Memory B cell (primary cell): ENCODE results near the gene THY1.

Source experiments
- ATAC-seq: fragments of 150-1000 bp; cut with Tn5 transposase; 2 replicates; pipeline ENCODE4 v1.10.0; 2021; ENCODE audit warnings: low read depth, mild to moderate bottlenecking, moderate library complexity
- DNase-seq, 2 donors: peaks; one replicate each; pipeline ENCODE4 v3.0.0; 2022; ENCODE audit warnings: low spot score in 2 of 2
- H3K27ac Mint-ChIP-seq: one replicate; pipeline ENCODE4 v1.8.0; 2022; ENCODE audit warnings: mild to moderate bottlenecking, moderate library complexity, mixed read lengths
- H3K27me3 Mint-ChIP-seq: one replicate; pipeline ENCODE4 v1.8.0; 2022; ENCODE audit warnings: mixed read lengths
- H3K36me3 Mint-ChIP-seq: one replicate; pipeline ENCODE4 v1.8.0; 2022; ENCODE audit warnings: mild to moderate bottlenecking, mixed read lengths
- H3K4me1 Mint-ChIP-seq: one replicate; pipeline ENCODE4 v1.8.0; 2022; ENCODE audit warnings: mixed read lengths
- H3K4me3 Mint-ChIP-seq: one replicate; pipeline ENCODE4 v1.8.0; 2022; ENCODE audit warnings: mild to moderate bottlenecking, moderate library complexity, mixed read lengths
- H3K9me3 Mint-ChIP-seq: one replicate; pipeline ENCODE4 v1.8.0; 2022; ENCODE audit warnings: mixed read lengths

The THY1 gene

DNA sequence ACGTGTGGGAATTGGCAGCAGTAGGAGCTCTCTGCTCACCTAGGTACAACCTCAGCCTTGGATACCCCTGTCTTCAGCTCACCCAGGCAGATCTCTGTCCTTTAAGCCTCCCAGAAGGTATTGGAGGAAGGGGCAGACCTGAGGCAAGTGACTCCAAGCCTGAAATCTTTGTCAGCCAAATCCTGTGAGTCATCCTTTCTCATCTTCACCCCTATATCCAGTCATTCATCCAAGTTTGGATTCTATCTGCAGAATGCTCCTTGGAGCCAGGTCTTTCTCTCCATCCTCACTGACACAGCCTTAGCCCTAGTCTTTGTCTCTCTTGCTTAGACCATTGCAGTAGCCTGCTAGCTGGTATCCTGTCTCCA, 10.4 kb upstream of the THY1 start:
- H3K27me3 Mint-ChIP-seq = peaks cover 30% of the 10 kb centered on the region
- no peak overlapping the region for H3K4me3 Mint-ChIP-seq
- DNase-seq (no peak), ATAC-seq (no peak)
- H3K4me1 Mint-ChIP-seq = no peaks in the 10 kb centered on the region
- H3K9me3 Mint-ChIP-seq = peaks cover 6% of the 10 kb centered on the region
- H3K36me3 Mint-ChIP-seq = peaks cover 2% of the 10 kb centered on the region
- H3K27ac Mint-ChIP-seq = no peak overlapping the region

DNA sequence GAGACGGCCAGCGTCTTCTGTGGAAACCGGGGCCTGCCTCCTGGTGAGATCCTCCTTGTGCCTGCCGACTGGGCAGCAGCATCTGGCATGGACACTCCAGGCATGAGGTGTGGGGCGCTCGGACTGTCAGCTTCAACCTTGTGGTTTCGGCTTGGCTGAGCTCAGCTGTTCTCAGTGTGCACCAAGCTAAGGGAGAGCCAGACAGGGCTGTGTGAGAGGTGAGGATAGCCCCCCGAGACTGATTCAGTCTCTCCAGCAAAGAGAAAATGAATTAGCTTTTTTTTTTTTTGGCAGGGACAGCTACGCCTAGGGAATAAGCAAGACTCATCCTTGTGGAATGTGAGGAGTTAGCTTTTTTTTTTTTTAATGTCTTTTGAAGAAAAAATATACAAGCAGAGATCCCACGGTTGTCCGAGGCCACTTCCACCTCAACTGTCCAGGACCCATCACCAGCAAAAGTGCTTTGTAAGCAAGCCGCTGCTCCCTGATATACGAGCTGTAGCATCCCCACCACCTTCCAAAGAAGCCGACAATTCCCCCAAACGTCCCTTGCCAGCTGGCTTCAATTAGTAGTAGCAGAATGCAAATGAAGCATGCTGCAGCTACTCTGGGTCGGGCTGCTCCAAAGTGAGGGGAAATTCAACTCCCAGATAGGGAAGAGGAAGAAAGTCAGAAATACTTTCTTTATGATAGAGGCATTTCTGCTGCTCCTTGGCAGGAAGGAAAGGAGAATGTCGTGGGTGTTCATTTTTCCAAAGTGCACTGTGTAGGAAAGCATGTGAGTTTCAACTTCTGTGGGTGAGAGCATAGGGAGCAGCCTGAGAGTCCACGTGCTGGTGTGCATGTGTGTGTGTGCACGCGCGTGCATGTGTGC, 9.7 kb upstream of the THY1 start:
- ATAC-seq = no peak
- Mint-ChIP-seq H3K9me3 (peaks cover 6% of the 10 kb centered on the region), H3K36me3 (peaks cover 2% of the 10 kb centered on the region), H3K4me3 (no peak overlapping the region), H3K4me1 (no peaks in the 10 kb centered on the region), H3K27me3 (peaks cover 32% of the 10 kb centered on the region), H3K27ac (no peak overlapping the region)
- DNase-seq = no peak

DNA sequence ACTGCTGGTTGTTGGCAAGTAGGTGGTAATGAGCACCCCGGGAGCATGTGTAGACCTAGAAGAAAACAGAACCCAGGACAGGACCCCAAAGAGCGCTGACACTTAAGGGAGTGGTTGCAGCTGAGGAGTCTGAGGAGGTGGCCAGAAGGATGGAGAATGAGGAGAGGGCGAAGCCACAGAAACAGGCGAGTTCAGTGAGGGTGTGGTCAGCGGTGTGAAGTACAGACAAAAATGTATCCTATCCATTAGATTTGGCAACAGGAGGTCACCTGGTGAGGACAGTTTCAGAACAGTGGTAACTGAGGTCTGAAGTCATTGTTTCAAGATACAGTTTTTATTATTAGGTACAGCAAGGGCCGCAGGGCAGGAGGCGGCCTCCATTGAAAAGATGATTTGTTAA, 8.6 kb upstream of the THY1 start:
- no peaks in the 10 kb centered on the region for H3K36me3 Mint-ChIP-seq
- ATAC-seq = no peak
- H3K4me1 Mint-ChIP-seq = no peaks in the 10 kb centered on the region
- H3K27me3 Mint-ChIP-seq = peaks cover 33% of the 10 kb centered on the region
- no peak overlapping the region for H3K4me3 Mint-ChIP-seq
- H3K27ac Mint-ChIP-seq = no peak overlapping the region
- H3K9me3 Mint-ChIP-seq = peaks cover under 1% of the 10 kb centered on the region
- no peak for DNase-seq

DNA sequence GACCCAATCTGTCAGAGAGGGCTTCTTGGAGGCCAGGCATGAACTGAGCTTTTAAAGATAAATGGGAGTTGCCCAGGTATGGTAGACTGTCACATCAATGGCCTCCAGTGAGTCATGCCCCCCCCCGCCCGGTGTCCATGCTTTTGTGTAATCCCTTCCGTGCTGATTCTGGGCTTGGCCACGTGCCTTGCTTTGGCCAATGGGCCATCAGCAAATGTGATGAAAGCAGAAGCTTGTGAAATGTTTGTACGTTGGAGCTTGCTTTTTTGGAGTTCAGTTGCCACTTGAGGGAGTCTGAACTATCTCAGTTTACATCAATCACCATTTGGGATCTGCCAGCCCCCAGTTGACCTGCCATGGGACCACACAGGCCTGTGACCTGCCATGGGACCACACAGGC, 4.3 kb upstream of the THY1 start:
- ATAC-seq = no peak
- DNase-seq = no peak
- H3K27ac Mint-ChIP-seq = no peak overlapping the region
- no peaks in the 10 kb centered on the region for H3K9me3 Mint-ChIP-seq
- peaks cover 3% of the 10 kb centered on the region for H3K4me1 Mint-ChIP-seq
- no peaks in the 10 kb centered on the region for H3K36me3 Mint-ChIP-seq
- peaks cover 41% of the 10 kb centered on the region for H3K27me3 Mint-ChIP-seq
- H3K4me3 Mint-ChIP-seq = no peak overlapping the region

DNA sequence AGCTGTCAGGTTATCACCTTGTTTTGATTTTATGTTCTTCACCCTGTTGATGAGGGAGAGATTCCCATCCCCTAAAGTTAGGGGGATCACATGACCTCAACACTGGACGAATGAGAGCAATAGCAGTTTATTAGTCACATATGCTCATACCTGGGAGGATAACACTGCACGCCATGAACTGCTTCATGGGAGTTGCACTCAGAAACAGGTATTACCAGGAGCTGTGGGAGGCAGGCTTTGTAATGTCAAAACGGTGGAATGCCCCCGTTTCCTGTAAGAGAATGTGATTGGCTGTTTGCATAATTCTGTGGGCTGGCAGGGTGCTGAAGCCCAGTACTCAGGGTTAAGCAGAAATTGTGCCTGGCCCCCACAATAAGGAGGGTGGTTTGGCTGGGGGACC, 3.2 kb upstream of the THY1 start:
- peaks cover 39% of the 10 kb centered on the region for H3K27me3 Mint-ChIP-seq

DNA sequence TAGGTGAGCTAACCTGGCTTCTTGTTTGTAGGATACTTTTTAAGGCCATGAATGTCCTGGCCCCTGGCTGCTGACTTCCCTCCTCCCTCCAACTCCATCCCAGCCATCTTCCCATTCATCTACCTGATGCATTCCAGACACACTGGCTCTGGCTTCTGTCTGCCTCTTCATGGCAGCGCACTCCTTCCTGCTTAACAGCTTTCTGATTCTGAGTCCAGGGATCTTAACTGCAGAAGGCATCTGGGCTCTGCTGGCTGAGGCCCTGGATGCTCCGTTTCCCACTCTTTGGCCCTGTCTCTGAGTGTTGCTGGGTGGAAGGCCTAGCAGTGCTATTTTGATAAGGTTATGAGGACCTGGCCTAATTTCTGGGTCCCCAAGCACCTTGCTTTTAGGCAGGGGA, 1.8 kb upstream of the THY1 start:
- Mint-ChIP-seq H3K9me3 (no peaks in the 10 kb centered on the region), H3K27me3 (peaks cover 39% of the 10 kb centered on the region), H3K4me3 (no peak overlapping the region), H3K27ac (no peak overlapping the region), H3K4me1 (peaks cover 7% of the 10 kb centered on the region), H3K36me3 (no peaks in the 10 kb centered on the region)
- ATAC-seq = no peak
- DNase-seq = no peak

More for the DNA sequence above, 3.2 kb upstream of the THY1 start:
- no peaks in the 10 kb centered on the region for H3K36me3 Mint-ChIP-seq
- DNase-seq (no peak), ATAC-seq (no peak)
- H3K4me3 Mint-ChIP-seq = no peak overlapping the region
- no peak overlapping the region for H3K27ac Mint-ChIP-seq
- H3K9me3 Mint-ChIP-seq = no peaks in the 10 kb centered on the region
- H3K4me1 Mint-ChIP-seq = peaks cover 7% of the 10 kb centered on the region

DNA sequence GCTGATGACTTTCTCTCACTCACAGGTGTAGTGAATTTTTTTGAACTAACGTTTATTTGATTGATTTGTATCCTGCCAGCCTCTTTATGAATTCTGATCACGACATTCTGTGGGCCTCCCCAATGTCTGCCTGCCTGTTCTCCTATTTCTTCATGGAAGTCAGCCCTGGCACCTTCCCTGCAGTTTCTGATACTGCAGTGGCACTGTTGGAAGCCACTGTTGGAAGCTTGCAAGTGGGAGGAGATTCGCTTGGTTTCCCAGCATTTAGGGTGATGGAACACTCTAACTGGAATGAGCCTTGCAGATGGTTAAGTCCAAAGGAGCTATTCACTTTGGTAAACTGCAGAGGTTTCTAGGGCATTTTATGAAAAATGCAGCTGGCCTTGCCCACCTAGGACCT, 1.3 kb upstream of the THY1 start:
- ATAC-seq = no peak
- Mint-ChIP-seq H3K27me3 (peaks cover 42% of the 10 kb centered on the region), H3K27ac (no peak overlapping the region)

DNA sequence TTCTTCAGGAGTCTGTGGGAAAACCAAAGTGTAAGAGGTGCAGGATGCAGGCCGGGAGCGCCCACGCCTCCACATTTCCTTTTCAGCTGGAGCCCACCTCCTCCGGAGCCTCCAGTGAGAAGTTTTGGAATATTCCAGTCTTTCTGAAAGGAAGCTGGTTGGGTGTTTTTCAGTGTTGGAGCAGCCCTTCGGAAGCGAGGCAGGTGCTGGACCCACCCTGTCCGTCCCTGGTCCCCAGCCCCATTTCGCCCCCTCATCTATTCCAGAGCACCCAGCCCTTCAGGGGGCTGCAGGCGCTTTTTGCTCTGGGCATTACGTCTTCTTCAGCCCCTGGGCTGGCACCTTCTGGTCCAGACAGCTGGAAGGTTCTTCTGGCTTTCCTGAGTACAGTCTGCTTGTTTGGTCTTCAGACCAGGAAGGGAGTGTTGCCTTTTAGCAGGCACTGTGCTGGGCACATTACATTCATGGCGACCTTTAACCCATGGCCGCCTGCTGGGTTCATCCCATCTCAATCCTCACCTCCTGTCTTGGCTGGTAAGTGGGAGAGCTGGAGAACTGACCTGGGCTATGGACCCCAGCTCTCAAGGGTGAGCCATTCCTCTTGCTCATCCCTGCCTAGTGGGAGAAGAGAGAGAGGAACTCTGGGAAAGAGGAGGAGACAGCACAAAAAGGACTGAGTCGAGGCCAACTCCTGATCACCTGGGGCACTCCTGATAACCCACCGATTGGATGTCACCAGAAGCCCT, 710 bp upstream of the THY1 start:
- peaks cover 7% of the 10 kb centered on the region for H3K4me1 Mint-ChIP-seq
- H3K27ac Mint-ChIP-seq = no peak overlapping the region
- ATAC-seq (no peak), DNase-seq (no peak)
- no peak overlapping the region for H3K4me3 Mint-ChIP-seq
- H3K27me3 Mint-ChIP-seq = peaks cover 46% of the 10 kb centered on the region
- no peaks in the 10 kb centered on the region for H3K36me3 Mint-ChIP-seq
- H3K9me3 Mint-ChIP-seq = no peaks in the 10 kb centered on the region

More for the DNA sequence above, 1.3 kb upstream of the THY1 start:
- Mint-ChIP-seq H3K4me1 (peaks cover 7% of the 10 kb centered on the region), H3K9me3 (no peaks in the 10 kb centered on the region), H3K36me3 (no peaks in the 10 kb centered on the region), H3K4me3 (no peak overlapping the region)
- DNase-seq = no peak

DNA sequence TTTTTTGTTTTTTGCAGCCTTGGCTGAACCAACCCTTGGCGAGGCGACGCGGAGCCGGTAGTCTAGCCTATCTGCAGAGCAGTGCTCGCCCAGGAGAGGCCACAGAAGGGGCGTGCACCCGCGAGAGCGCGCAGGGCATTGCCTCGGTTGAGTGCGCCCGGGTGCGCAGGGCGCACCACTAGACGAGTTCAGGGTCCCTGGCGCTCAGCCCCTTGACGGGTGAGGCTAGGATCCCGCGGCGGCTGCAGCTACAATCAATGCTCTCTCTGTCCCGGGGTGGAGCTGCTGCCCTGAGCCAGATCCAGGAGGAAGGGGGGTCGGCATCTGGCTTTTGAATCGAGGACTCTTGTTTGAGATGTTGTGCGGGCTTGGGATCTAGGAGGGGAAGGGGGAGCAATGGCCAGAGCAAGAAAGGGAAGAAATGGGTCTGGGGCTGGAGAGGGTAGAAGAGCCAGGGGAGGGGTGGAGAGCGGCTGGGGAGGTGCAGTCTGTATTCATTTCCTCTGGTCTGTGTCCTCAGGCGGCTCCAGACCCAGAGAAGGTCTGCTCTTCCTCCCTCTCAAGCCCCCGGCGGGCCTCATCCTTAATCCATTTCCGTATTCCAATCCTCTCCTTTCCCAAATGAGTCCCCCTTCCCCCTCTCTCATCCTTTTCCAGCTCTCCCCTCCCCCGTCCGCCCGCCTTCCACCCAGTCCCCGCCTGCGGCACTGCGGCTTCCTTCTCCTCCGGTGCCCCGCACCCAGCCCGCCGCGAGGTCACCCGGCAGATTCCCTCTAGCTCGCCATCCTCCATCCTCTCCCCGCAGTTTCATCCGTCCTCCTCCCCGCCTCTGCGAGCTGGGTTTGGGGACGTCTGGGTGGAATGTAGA, 797 bp downstream of the THY1 start:
- no peak for ATAC-seq
- H3K4me1 Mint-ChIP-seq = peaks cover 7% of the 10 kb centered on the region

DNA sequence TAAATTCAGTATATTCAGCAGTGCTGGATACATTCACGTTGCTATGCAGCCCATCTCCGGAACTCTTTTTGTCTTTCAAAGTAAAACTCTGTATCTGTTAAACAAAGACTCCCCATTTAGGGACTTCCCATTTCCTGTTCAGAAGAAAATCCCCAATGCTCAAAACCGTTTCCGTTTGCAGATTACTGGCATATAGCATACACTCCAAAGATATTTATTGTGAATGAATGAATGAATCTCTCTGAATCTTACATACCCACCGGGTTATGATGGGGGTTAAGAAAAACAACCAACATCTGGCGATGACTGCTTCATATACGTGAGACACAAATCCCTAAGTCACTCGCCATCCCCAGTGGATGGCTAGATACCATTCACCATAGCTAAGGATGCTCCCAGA, 1.6 kb downstream of the THY1 start:
- Mint-ChIP-seq H3K27me3 (peaks cover 44% of the 10 kb centered on the region), H3K4me3 (no peak overlapping the region), H3K27ac (no peak overlapping the region), H3K36me3 (no peaks in the 10 kb centered on the region), H3K4me1 (peaks cover 7% of the 10 kb centered on the region), H3K9me3 (no peaks in the 10 kb centered on the region)
- no peak for ATAC-seq
- DNase-seq = no peak

More for the DNA sequence above, 797 bp downstream of the THY1 start:
- peak overlapping the region; percentile 58 for H3K4me3 Mint-ChIP-seq
- DNase-seq = no peak
- H3K27me3 Mint-ChIP-seq = peaks cover 45% of the 10 kb centered on the region
- H3K27ac Mint-ChIP-seq = no peak overlapping the region
- H3K9me3 Mint-ChIP-seq = no peaks in the 10 kb centered on the region
- H3K36me3 Mint-ChIP-seq = no peaks in the 10 kb centered on the region

DNA sequence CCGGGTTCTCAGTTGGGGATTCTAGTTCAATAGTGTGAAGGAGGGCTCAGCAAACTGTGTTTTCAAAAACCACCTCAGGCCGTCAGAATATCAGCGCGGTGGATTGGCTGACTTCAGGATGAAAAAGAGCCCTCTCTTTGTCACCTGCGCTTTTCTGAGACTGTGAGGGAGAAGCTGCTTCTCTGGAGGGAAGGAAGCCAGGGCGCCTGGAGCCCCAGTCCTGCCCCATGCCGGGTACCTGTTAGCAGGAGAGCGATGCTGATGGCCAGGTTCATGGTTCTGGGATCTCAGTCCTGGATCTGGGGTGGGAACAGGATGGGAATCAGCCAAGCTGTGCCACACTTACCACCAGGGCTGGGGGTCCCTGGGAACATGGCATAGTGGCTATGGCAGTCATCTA, 2.3 kb downstream of the THY1 start:
- Mint-ChIP-seq H3K27me3 (peaks cover 42% of the 10 kb centered on the region), H3K9me3 (no peaks in the 10 kb centered on the region), H3K4me1 (peaks cover 7% of the 10 kb centered on the region), H3K36me3 (no peaks in the 10 kb centered on the region), H3K27ac (no peak overlapping the region), H3K4me3 (no peak overlapping the region)
- ATAC-seq (no peak), DNase-seq (no peak)

DNA sequence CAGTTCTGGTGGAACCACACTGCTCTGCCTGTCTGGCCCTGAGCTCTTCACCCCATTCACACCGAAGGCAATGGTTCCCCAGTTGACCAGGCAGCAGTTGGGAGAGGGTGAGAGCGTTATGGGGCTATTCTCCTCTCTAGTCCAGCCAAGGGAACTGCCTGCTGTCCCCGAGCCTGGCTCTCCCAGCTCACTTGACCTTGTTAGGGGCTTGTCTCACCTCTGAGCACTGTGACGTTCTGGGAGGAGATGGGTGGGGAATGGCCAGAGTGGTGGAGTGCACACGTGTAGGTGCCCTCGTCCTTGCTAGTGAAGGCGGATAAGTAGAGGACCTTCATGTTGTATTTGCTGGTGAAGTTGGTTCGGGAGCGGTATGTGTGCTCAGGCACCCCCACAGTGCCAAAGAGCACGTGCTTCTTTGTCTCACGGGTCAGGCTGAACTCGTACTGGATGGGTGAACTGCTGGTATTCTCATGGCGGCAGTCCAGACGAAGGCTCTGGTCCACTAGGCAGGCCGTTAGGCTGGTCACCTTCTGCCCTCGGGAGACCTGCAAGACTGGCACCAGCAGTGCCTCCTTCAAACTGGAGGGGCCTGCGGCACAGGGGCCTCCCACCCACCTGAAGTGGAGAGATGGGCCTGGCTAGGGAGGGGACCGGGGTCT, 3.0 kb downstream of the THY1 start:
- no peak overlapping the region for H3K4me3 Mint-ChIP-seq
- no peak for ATAC-seq
- no peak overlapping the region for H3K27ac Mint-ChIP-seq
- no peaks in the 10 kb centered on the region for H3K9me3 Mint-ChIP-seq
- H3K27me3 Mint-ChIP-seq = peaks cover 38% of the 10 kb centered on the region
- peaks cover 7% of the 10 kb centered on the region for H3K4me1 Mint-ChIP-seq
- no peak for DNase-seq
- no peaks in the 10 kb centered on the region for H3K36me3 Mint-ChIP-seq

DNA sequence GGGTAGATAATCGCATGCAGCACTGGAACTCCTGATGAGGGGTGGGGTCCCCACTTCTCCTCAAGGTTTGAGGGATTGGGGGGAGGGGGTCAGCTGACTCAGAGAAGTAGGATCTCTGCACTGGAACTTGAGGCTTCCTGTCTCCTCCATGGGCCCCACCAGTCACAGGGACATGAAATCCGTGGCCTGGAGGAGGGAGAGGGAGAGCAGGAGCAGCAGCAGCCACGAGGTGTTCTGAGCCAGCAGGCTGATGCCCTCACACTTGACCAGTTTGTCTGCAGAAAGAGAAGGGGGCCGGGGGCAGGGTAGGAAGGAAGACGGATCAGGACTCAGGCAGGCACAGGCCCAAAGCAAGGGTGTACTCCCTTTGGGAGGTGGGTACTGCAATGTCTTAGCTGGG, 3.7 kb downstream of the THY1 start:
- H3K27ac Mint-ChIP-seq = no peak overlapping the region
- H3K27me3 Mint-ChIP-seq = peaks cover 33% of the 10 kb centered on the region
- H3K36me3 Mint-ChIP-seq = peaks cover 3% of the 10 kb centered on the region
- DNase-seq (no peak), ATAC-seq (no peak)
- peaks cover 7% of the 10 kb centered on the region for H3K4me1 Mint-ChIP-seq
- H3K4me3 Mint-ChIP-seq = no peak overlapping the region
- H3K9me3 Mint-ChIP-seq = peaks cover 2% of the 10 kb centered on the region
